A549 treated with AZD2906 at 1 μM for 4 hours (cell line): ENCODE measurements around the gene FCRL1. TPM values are rescaled to one million over a fixed set of nuclear protein-coding genes. Genes with fewer than 3 reads are reported as not detected.

Source experiments
- total RNA-seq: library from RNA; stranded (reverse); fragments of 200-300 nt; extraction: Qiagen RNA extraction; gene quantifications from 5 replicates; pipeline ENCODE4 v1.2.3, GENCODE V29; 2022

The FCRL1 gene, protein sequence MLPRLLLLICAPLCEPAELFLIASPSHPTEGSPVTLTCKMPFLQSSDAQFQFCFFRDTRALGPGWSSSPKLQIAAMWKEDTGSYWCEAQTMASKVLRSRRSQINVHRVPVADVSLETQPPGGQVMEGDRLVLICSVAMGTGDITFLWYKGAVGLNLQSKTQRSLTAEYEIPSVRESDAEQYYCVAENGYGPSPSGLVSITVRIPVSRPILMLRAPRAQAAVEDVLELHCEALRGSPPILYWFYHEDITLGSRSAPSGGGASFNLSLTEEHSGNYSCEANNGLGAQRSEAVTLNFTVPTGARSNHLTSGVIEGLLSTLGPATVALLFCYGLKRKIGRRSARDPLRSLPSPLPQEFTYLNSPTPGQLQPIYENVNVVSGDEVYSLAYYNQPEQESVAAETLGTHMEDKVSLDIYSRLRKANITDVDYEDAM
- total RNA-seq, result not detected in 5 replicates

DNA sequence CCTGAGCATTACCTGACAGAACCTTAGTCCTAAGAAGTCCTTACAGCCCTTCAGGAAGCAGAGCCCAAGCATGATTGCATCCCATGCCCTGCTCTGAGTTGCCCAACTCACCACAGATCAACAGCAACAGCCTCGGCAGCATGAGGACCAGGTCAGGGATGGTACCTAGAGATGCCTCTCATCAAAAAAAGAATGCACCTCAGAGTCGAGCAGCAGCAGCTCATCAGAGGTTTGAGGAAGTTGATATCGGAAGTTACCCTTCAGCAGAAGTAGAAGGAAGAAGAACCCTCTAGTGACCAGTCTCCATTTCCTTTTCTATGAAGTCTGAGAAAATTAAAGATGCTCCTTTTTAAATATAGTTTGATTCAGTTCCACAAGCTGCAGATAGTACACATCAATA is at the start of gene FCRL1:
Gene FCRL1, minus strand, starts transcription at position 225 of the 400 bp plus-strand sequence. Its CDS starts 83 bp downstream, at position 142.

DNA sequence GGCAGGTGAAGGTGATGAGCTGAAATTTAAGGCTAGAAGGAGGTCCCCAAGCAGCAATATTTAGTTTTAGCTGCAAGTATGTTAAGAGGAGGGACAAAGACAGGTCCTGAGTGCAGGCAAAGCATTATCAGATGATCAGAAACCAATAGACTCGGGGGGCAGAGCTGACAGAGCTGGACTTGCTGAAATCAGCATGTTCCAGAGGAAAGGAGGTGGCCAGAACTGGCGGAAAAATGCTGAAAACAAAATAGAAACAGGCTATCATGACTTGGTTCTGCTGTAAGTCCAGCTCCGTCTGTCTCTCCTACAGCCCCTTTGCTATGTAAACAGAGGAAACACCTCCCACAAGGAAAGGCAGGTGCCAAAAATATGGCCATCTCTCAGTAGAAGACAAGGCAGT is 21.8 kb upstream of the FCRL1 start, which contains the start of gene CD5L:
Gene CD5L, minus strand, starts transcription at position 101 of the 400 bp plus-strand sequence. CDS start 107 bp downstream, outside the sequence.

DNA sequence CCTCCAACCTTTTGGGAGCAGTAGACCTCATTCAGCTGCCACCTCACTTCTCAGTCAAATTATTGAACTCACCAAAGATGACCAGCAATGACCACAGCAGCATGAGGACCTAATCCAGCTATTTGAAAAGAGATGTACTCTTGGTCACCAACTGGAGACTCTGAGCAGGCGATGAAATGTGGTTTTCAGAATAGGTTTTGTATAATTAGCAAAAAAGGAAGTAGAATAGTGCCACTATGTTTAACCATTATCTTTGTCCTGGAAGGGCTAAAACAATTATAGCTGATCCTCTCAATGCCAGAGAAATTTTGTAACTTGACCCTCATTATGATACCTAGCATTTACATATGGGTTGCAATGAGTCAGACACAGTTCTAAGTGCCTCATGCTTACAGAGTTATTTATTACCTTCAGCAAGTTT is 42.9 kb downstream of the FCRL1 start, which contains the start of gene FCRL2:
Gene FCRL2, minus strand, starts transcription at position 162 of the 421 bp plus-strand sequence. Its CDS starts 59 bp downstream, at position 103.

Other genes starting within 250 kb of the FCRL1 start
- not detected in 5 replicates for gene FCRL4, start 222.0 kb downstream of the FCRL1 start, total RNA-seq
- gene FCRL3, start 119.4 kb downstream of the FCRL1 start, total RNA-seq, result 0.09 TPM in 1 of 5 replicates, not detected in the others
- not detected in 5 replicates for gene FCRL2, start 43.0 kb downstream of the FCRL1 start, total RNA-seq
- not detected in 5 replicates for gene CD5L, start 21.7 kb upstream of the FCRL1 start, total RNA-seq
- 17.1 to 24.3 TPM (median 21.0 TPM) in 5 replicates for gene KIRREL1, start 173.5 kb upstream of the FCRL1 start, total RNA-seq